Globus pallidus (tissue), 1 donor: ENCODE measurements around the gene SLC12A7.

Experiments
- DNase-seq: peaks from one replicate; pipeline ENCODE4 v3.0.0-alpha.2; 2015; ENCODE audit warnings: low spot score

Gene SLC12A7

GRCh38 chr5:1077491-1078020 lies 34.3 kb downstream of the SLC12A7 start:
- DNase-seq: no peak

GRCh38 chr5:1077026-1077425 lies 34.8 kb downstream of the SLC12A7 start:
- DNase-seq: no peak

GRCh38 chr5:1076406-1076805 lies 35.5 kb downstream of the SLC12A7 start:
- no peak for DNase-seq

GRCh38 chr5:1075931-1076330 lies 35.9 kb downstream of the SLC12A7 start:
- no peak for DNase-seq

DNA sequence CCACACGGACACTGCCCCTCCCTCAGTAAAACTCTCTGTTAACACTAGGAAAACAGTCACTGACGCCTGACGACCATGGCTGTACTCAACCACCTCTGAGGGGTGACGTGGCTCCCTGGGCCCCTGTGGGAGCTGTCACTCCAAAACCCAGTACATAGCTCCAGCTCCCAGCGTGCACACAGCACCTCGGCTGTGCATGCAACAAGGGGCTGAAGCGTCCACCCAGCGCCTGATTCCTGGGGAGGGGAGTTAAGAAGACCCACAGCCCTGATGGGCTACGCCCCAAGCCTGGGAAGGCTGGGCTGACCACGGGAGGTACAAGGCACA lies 36.3 kb downstream of the SLC12A7 start:
- no peak for DNase-seq

GRCh38 chr5:1074816-1075554 lies 36.9 kb downstream of the SLC12A7 start:
- DNase-seq: no peak

- no peak for DNase-seq
Measured at GRCh38 chr5:1074226-1074625, 37.6 kb downstream of the SLC12A7 start.

DNA sequence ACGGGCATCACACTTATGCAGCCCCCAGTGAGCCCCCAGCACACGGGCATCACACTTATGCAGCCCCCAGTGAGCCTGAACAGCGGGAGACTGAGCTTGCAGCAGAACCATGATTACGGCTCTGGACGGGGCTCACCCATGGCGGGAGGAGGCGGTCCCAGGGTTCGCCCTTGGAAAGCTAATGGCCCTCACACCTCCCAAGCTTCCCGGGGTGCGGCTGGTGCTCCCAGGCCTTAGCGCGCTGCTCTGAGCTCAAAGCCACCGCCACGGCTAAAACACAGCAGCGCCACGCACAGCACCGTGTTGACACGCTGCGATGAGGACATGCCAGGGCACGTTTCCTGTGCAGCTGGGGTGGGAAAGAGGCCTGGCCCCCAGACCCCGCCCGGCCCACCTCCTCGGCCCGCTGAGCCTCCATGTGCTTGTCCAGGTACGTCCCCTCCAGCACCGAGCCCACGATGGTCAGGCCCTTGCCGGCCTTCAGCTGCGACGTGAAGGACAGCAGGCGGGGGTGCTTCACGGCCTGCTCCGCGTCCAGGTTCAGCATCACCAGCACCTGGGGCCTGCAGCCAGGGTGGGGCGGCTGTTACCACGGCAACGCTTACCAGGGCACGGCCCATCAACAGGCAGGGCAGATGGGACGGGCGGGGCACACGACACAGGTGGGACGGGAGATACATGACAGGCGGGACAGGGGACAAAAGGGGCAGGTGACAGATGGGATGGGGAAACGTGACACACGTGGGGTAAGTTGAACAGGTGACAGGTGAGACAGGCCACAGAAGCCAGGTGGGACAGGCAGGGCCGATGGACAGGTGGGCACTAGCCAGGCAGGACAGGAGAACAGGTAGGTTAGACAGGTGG lies 38.4 kb downstream of the SLC12A7 start:
- no peak for DNase-seq

DNA sequence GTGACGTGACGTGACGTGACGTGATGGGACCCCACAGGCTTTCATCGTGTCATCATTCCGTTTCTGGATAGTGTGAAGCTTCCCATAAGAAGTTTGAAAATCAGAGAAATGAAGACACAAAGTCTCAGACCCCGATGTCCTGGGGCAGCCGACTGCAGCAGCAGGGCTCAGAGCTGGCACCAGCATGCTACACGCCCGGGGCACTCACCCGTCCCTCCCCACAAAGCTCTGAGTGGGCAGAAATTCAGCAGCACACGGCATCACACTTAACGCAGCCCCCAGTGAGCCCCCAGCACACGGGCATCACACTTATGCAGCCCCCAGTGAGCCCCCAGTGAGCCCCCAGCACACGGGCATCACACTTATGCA lies 42.2 kb downstream of the SLC12A7 start:
- DNase-seq: no peak

DNA sequence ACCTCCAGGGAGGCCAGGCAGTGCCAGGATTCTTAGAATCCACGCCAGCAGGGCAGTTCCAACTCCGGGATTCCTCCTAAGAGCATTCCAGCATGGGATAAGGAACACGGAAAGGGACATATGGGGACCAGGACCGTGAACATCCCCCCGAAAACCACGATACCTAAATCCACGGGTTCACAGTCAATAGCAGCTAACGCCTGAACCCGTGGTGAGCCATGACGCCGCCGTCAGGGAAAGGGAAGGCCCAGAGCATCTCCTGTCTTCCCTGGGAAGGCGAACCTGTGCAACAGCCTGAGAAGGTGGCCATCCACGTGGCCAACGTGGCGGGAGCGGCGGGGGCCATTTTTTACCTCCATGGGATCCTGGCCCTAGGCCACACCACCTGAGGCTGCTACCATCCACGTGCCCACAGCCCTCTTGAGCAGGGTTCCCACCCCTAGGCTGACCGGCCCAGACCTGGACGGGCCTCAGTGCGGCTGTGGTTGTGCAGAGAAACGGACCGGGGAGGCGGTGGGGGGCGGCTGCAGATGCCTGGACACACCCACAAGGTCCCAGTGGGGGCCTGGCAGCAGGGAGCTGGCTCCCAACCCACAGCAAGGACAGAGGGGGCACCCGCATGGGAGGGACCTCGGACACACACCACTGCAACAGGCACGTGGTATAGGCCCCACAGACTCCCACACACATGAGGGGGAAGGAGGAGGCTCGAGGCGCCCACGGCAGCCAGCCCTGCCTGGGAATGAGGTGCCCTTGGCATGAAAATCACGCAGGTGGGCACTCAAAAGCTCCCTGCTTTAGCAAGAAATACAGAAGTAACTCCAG lies 42.8 kb downstream of the SLC12A7 start:
- no peak for DNase-seq

DNA sequence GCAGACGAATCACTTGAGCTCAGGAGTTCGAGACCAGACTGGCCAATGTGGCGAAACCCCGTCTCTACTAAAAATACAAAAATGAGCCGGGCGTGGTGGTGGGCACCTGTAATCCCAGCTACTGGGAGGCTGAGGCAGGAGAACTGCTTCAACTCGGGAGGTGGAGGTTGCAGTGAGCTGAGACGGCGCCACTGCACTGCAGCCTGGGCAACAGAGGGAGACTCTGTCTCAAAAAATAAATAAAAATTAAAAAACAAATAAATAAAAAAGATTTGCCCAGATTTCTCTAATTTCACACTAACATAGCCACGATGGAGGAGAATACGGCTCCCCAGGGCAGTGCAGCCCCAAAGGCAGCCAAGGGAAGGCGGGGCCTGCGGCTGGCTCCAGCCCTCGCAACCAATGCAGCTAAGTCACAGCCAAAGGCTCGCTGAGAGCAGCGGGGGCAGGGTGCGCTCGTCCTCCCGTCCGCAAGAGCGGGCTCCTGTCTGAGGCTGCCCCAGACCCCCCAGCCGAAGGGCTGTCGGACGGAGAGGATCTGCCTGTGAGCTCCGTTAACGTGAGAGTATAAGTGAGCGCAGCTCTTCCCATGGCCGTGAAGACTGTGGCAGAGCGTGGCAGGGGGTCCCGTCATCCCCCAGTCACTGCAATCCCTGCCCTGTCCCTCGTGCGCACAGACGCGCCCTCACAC lies 43.5 kb downstream of the SLC12A7 start:
- no peak for DNase-seq

DNA sequence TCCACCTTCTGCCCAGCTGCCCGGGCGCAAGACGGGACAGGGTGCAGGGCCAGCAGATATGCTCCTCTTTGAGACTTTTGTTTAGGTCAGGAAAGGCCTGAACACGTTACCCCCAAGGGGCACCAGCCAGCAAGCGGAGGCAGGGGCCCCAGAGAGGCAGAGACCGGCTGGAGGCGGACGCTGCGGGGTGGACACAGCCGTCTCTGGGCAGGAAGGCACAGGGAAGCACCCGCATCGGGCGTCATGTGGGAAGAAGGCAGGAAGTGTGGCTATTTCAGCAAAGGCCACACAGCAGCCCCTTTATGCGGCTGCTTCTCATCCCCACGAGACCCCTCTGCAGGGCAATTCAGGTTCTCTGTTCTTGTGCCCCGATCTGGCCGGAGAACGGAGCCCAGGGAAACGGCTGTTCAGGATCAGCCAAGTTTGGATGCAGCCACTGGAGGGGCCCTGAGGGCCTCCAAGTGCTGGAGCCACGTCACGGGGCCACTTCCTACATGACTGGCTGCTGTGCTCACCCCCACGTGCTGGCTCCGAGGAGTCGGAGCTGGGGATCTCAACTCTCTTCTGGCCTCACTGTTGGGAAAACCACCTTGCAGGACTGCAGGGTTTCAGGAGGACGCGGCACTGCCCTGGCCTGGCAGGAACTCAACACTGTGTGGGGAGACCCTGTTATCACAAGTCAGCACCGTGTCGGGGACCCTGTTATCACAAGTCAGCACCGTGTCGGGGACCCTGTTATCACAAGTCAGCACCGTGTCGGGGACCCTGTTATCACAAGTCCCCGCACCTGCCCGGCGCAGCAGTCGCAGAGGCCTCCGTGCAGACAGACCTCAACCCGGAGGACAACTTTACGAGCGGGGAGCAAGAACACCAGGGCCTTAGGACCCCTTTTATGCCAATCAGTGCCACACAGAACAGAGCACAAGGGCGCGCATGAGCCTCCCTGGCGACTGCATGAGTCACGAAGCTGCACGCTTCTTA lies 44.4 kb downstream of the SLC12A7 start:
- no peak for DNase-seq

DNA sequence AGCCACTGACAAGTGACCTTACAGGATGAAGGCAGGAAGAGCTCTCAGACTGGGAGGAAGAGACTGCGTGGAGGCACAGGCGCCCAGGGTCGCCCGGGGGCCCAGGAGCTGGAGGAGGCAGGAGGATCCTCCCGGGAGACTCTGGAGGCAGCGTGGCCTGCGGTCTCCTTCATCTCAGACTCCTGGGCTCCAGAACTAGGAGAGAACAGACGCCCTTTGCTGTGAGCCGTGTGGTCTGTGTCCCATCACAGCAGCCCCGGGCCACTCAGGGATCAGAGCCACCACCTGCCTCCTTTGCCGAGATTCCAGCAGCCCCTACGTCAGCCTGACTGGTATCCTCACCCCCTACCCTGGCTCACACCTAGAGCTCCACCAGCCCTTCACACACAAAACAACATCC lies 45.2 kb downstream of the SLC12A7 start:
- no peak for DNase-seq

DNA sequence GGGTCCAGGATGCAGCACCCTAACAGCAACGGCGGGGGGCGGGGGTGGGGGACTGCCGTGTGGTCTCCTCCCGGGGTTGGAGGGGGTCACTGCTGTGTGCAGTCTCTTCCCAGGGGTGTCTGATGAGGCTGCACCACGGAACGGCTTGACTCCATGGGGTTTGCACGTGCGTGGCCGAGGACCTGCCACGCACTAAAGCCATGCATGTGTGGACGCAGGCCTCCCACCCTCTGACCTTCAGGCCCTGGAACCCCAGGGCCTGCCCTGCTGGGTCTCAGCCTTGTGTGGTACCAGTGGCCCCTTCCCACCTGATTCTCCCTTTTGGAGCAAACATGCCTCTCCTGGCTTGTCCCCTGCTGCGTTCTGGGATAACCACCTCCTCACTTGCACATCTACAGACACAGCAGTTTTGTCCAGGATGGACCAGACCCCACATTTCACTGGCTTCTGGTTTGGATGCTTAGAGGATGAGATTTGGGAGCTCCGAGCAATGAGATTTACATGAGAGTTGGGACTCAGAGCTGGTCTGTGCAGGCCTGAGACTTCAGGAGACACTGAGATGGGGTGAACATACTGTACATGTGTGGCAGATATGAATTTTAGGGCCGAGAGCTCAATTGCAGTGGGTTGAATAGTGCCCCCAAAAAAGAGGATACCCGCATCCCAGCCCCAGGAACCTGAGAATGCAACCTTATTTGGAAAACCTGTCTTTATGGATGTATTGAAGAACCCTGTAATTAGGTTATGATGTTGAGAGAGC lies 45.8 kb downstream of the SLC12A7 start:
- DNase-seq: no peak

DNA sequence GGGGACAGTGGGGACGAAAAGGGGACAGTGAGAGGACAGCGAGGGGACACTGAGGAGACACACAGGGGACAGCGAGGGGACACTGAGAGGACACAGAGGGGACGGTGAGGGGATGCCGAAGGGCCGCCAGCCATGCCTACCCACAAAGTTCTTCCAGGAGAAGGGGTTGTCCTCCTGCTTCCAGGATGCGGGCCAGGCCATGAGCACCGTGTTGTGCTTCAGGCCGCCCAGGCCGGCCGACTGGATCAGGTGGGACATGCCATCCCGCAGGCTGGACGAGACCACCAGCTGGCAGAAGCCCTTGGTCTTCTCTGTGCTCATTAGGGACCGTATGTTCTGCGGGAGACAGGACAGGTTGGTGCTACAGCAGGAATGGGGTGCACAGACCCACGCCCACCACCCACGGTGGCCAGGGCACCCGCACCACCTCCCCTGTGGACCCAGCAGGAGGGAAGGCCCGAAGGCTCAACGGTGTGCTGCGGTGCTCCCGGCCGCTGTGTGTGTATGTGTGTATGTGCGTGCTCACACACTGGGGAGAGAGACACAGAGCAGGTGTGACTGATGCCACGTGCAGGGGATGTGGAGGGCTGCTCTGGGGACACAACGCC lies 46.6 kb downstream of the SLC12A7 start:
- DNase-seq: no peak

DNA sequence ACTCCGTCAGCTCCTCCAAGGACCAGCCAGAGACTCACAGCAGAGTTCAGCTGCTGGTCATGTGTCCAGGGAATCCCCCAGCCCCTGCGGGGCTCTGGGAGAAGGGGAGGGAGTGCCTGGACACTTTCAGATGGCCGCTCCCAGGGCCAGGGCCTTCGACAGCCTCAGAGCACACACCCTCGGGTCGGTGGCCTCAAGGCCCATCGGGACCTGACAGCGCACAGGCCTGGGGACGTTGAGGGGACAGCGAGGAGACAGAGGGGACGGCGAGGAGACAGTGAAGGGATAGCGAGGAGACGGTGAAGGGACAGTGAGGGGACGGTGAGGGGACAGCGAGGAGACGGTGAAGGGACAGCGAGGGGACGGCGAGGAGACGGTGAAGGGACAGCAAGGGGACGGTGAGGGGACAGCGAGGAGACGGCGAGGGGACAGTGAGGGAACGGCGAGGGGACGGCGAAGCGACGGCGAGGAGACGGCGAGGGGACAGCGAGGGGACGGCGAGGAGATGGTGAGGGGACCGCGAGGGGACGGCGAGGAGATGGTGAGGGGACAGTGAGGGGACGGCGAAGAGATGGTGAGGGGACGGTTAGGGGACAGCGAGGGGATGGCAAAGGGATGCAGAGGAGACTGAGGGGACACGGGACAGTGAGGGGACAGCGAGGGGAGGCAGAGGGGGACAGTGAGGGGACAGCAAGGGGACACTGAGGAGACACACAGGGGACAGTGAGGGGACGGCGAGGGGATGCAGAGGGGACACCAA lies 47.3 kb downstream of the SLC12A7 start:
- DNase-seq: no peak

GRCh38 chr5:1063661-1064382 lies 48.0 kb downstream of the SLC12A7 start:
- DNase-seq: no peak
